GM11168 (cell line): Measurements from ENCODE around the gene USP50.
"Not testable (repeated sequence)": the region's sequence is repeated elsewhere in the genome, so short reads cannot be mapped to it uniquely, and the experiment has no call there.

Source experiments
- in situ Hi-C: fragments of 300-500 bp; cut with MboI; formaldehyde crosslinking; loops from one replicate; pipeline ENCODE4 v1.12.0; 2022; ENCODE audit warnings: low sequenced_read_pairs; ENCODE audit not compliant: unreplicated experiment

Gene USP50

DNA sequence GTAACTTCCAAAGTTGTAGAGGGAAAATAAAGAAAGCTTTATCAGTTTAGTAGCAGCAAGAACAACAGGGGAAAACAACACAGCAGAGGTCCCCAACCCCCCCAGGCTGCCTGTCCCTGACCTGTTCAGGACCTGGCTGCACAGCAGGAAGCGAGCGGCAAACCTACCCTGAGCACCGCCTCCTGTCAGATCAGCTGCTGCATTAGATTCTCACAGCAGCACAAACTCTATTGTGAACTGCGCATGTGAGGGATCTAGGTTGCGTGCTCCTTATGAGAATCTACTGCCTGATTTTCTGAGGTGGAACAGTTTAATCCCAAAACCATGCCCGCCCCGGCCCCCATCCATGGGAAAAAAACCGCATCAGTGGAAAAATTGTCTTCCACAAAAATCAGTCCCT, 40.3 kb downstream of the USP50 start:
- in situ Hi-C loops, result no loop called here

DNA sequence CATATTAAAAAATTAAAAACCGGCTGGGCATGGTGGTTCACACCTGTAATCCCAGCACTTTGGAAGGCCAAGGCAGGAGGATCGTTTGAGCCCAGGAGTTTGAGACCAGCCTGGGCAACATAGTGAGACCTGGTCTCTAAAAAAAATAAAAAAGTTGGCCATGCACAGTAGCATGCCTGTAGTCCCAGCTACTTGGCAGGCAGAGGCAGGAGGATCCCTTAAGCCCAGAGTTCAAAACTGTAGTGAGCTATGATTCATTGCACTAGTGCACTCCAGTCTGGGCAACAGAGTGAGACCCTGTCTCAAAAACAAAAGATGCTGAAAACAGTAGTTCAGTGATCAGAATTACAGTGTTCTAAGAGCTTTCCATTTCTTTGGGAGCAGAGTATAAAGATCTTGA, 40.8 kb downstream of the USP50 start:
- in situ Hi-C loops, result not testable (repeated sequence)

- in situ Hi-C loops, result no loop called here
These were observed 43.3 kb downstream of the USP50 start for GRCh38 chr15:50503144-50503543.

DNA sequence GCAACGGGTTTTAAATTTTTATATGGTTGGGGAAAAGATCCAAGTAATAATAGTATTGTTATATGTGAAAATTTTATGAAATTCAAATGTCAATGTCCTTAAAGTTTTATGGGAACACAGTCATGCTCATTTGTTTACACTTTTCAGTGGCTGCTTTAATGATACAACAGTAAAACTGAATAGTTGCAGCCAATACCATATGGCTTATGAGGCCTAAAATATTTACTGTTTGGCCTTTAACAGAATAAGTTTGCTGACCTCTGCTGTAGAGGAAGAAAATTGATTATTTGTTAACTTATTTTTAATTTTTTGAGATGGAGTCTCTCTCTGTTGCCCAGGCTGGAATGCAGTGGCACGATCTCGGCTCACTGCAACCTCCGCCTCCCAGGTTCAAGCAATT, 44.7 kb downstream of the USP50 start:
- in situ Hi-C loops, result no loop called here

DNA sequence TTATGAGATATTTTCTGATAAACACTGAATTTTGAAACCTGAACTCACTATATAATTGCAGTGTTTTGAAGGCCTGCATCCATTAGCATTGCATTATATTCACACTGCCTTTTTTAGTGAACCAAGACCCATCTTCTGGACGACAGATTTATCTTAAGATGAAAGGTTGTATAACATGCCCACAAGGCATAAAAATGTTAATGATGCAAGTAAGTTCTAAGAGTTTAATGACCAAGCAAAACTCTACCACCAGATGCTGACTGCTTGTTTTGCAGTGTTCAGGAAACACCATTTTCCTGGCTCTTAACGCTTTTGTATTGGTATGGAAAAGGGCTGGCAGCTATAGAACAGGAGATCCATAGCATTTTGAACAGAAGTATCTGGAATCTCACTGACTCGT, 46.1 kb downstream of the USP50 start:
- in situ Hi-C loops, result no loop called here

GRCh38 chr15:50496692-50497091, 49.8 kb downstream of the USP50 start:
- in situ Hi-C loops, result no loop called here

DNA sequence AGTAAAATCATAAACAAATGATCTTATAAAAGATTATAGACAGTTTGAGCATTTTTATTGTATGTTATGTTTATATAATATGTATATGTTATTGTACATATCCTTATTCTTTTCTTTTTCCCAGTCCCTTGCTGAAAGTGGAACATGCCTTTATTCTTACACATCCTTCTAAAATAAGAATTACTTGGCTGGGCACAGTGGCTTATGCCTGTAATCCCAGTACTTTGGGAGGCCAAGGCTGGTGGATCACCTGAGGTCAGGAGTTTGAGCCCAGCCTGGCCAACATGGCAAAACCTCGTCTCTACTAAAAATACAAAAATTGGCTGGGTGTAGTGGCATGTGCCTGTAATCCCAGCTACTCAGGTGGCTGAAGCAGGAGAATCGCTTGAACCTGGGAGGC, 51.9 kb downstream of the USP50 start:
- in situ Hi-C loops, result not testable (repeated sequence)

DNA sequence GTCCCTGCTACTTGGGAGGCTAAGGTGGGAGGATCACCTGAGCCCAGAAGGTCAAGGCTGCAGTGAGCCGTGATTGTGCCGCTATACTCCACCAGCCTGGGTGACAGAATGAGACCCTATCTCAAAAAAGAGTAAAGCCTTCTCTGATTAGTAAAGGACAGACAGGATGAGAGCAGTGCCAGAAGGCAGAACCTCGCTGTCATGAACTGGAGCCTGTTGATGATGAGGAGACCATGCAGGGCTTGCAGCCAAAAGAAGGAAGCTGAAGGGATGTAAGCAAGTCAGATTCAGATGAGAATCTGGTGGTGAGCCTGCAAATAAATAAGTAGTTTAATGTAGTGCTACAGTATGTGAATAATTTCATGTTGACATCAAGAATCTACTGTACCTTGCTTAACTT, 52.8 kb downstream of the USP50 start:
- in situ Hi-C loops, result no loop called here

DNA sequence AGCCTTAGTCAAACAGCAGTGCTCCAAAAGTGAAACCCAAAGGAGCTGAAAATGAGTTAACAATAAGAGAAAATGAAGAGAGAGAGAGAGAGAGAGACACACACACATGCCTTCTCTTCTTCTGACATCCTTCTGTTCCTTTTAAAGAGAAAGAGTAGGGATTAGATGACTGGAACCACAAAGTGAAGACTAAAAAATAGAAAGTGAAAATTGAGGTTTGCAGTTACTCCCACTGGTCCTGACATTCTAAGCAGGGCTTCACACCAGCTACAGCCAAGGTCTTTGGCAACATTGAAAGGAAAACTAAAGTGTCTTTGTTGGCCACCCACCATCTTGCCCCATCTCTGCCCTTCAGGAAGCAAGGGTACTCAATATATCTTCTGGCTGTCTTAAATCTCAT, 59.2 kb downstream of the USP50 start:
- in situ Hi-C loops, result no loop called here

- in situ Hi-C loops, result no loop called here
These were observed 61.1 kb downstream of the USP50 start for GRCh38 chr15:50485389-50485788.

- in situ Hi-C loops, result no loop called here
These were observed 61.7 kb downstream of the USP50 start for GRCh38 chr15:50484781-50485180.

DNA sequence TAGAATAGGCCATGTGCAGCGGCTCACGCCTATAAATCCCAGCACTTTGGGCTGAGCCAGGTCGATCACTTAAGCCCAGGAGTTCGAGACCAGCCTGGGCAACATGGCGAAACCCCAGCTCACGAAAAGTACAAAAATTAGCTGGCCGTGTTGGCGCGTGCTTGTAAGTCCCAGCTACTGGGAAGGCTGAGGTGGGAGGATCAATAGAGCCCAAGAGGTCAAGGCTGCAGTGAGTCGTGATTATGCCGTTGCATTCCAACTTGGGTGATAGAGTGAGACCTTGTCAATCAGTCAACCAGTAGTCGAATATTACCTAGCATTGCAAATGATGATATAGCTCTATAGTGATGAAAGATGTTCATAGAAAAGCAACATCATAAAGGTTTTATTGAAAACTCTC, 70.3 kb downstream of the USP50 start:
- in situ Hi-C loops, result no loop called here

- in situ Hi-C loops, result no loop called here
These were observed 75.4 kb downstream of the USP50 start for GRCh38 chr15:50471072-50471471.

DNA sequence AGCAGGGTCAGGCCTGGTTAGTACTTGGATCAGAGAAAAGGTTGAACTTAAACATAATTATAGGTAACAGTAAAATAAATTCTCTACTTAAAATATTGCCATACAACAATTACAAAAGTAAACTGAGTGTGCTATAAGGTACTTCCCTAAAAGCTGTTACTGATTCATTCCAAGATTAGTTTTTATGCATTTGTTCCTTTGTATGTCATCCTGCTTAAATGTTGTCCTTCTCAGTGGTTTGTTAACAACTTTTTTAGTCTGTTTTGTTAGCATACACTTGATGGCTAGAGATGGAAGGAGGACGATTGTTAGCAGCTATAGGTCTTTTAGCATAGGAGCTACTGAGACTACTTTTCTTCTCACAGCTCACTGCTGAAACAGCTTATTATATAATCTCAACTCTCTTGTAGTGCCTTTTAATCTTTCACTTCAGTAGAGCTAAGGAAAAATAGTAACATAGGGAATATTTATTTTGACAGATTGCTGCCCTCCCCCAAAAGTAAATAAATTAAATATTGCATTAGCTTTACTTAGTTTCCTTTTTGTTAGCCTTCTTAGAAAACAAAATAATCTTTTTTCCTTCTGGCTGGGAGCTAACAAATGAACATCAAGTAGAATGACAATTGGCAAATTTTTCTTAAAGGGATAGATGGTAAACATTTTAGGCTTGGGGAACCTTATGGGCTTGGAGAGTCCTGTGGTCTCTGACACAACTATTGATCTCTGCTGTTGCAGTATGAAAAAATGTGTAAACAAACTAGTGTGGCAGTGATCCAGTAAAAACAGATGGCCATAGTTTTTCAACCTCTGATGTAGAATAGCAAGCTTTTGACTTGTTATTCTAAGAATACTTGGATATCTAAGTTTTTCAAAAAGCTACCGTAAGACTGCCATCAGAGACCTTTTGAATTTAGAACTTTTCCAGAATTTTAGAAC, 82.8 kb downstream of the USP50 start:
- in situ Hi-C loops, result no loop called here

DNA sequence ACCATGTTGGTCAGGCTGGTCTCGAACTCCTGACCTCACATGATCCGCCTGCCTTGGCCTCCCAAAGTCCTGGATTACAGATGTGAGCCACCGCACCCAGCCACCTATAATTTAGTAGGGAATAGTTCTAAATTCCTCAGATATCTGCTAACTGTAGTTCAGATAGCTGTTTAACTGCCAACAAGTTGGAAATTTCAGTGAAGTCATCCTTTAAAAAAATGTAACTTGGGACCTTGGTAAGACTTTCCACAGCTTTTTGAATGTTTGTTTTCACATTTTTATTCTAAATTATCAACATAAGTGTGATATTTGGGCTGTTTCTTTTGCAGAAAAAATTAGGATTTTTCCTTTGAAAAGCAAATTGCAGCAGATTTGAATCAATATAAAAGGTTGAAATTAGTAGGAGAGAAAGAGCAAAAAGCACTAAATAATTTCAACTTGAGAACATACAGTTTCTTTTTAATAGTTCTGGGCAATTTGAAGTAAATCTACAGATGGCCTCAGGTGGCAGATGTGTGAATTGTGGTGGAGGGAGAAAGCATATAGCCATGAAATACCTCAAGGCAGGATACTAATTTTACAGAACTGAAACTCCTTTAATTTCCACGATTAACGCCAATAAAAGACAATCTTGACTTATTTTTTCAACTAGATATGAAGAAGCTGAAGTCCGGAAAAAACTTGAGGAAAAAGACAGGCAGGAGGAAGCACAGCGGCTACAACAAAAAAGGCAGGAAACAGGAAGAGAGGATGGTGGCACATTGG, 87.9 kb downstream of the USP50 start:
- in situ Hi-C loops, result no loop called here

- in situ Hi-C loops, result no loop called here
These were observed 93.5 kb downstream of the USP50 start for GRCh38 chr15:50452927-50453326.
